Neuronal stem cell (in vitro differentiated cells): ENCODE data around the gene TWSG1.

Source experiments
- DNase-seq: peaks from one replicate; pipeline ENCODE4 v3.0.0-alpha.2; 2013; ENCODE audit warnings: low spot score
- H2AFZ ChIP-seq: one replicate; pipeline ENCODE4 v1.6.1; 2013; ENCODE audit warnings: mild to moderate bottlenecking, low read length, inconsistent platforms
- H2AK5ac ChIP-seq: 2 replicates; pipeline ENCODE4 v1.6.1; 2013; ENCODE audit warnings: low read depth, mild to moderate bottlenecking, inconsistent platforms, low read length, moderate library complexity, mixed read lengths
- H2BK120ac ChIP-seq: 2 replicates; pipeline ENCODE4 v1.6.1; 2013; ENCODE audit warnings: low read depth, mild to moderate bottlenecking, inconsistent platforms, low read length, moderate library complexity, mixed read lengths
- H2BK12ac ChIP-seq: one replicate; pipeline ENCODE4 v1.6.1; 2013; ENCODE audit warnings: low read length, inconsistent platforms
- H2BK15ac ChIP-seq: 2 replicates; pipeline ENCODE4 v1.6.1; 2013; ENCODE audit warnings: mild to moderate bottlenecking, low read length, inconsistent platforms, mixed read lengths
- H2BK5ac ChIP-seq: one replicate; pipeline ENCODE4 v1.6.1; 2013; ENCODE audit warnings: inconsistent platforms, mild to moderate bottlenecking, low read length, moderate library complexity
- H3K14ac ChIP-seq: one replicate; pipeline ENCODE4 v1.6.1; 2013; ENCODE audit warnings: low read length, inconsistent platforms
- H3K18ac ChIP-seq: 2 replicates; pipeline ENCODE4 v1.6.1; 2013; ENCODE audit warnings: low read length, inconsistent platforms
- H3K23ac ChIP-seq: 2 replicates; pipeline ENCODE4 v1.6.1; 2013; ENCODE audit warnings: low read depth, mild to moderate bottlenecking, mixed read lengths, low read length, inconsistent platforms; ENCODE audit not compliant: poor library complexity
- H3K27ac ChIP-seq: replicated peaks from 3 replicates; pipeline ENCODE4 v1.5.1; 2013; ENCODE audit warnings: low read length, inconsistent platforms
- H3K27me3 ChIP-seq, 3 experiments: 2 replicates each; pipeline ENCODE4 v1.6.1; 2013; ENCODE audit warnings: low read length in 3 of 3, mild to moderate bottlenecking in 2 of 3, inconsistent platforms in 1 of 3, low read depth in 1 of 3, mixed read lengths in 1 of 3, moderate library complexity in 1 of 3; ENCODE audit not compliant: control insufficient read depth in 3 of 3, insufficient read depth in 3 of 3
- H3K36me3 ChIP-seq, 2 donors: replicated peaks in 1 of 2; 2 replicates each; pipeline ENCODE4 v1.6.1; 2013; ENCODE audit warnings: low read length in 2 of 2; ENCODE audit not compliant: control insufficient read depth in 2 of 2, insufficient read depth in 2 of 2
- H3K4ac ChIP-seq: 2 replicates; pipeline ENCODE4 v1.6.1; 2013; ENCODE audit warnings: inconsistent platforms, mild to moderate bottlenecking, low read length, moderate library complexity
- H3K4me1 ChIP-seq, 2 donors: 1 replicate in 1 of 2; 2 replicates in 1 of 2; pipeline ENCODE4 v1.6.1; 2013; ENCODE audit warnings: low read length in 2 of 2, low read depth in 1 of 2; ENCODE audit not compliant: control insufficient read depth in 2 of 2, insufficient read depth in 1 of 2
- H3K4me2 ChIP-seq: one replicate; pipeline ENCODE4 v1.6.1; 2013; ENCODE audit warnings: mild to moderate bottlenecking, low read length, inconsistent platforms; ENCODE audit not compliant: insufficient read depth, poor library complexity, severe bottlenecking
- H3K4me3 ChIP-seq, 2 donors: 2 replicates each; pipeline ENCODE4 v1.5.1; 2013; ENCODE audit warnings: low read length in 2 of 2, mild to moderate bottlenecking in 2 of 2, inconsistent platforms in 1 of 2, moderate library complexity in 1 of 2
- H3K79me1 ChIP-seq: one replicate; pipeline ENCODE4 v1.6.1; 2013; ENCODE audit warnings: low read depth, mild to moderate bottlenecking, inconsistent platforms, low read length, moderate library complexity
- H3K9ac ChIP-seq: one replicate; pipeline ENCODE4 v1.6.1; 2013; ENCODE audit warnings: mild to moderate bottlenecking, low read depth, low read length, inconsistent platforms; ENCODE audit not compliant: poor library complexity
- H3K9me3 ChIP-seq, 2 donors: replicated peaks in 1 of 2; 2 replicates each; pipeline versions ENCODE3 to v1.6.1; 2013; ENCODE audit warnings: low read length in 2 of 2, mild to moderate bottlenecking in 2 of 2, inconsistent platforms in 1 of 2, low read depth in 1 of 2, mixed read lengths in 1 of 2, moderate library complexity in 1 of 2; ENCODE audit not compliant: control insufficient read depth in 2 of 2, insufficient read depth in 1 of 2
- H4K8ac ChIP-seq: one replicate; pipeline ENCODE4 v1.6.1; 2013; ENCODE audit warnings: low read depth, mild to moderate bottlenecking, inconsistent platforms, low read length, moderate library complexity
- H4K91ac ChIP-seq: one replicate; pipeline ENCODE4 v1.6.1; 2013; ENCODE audit warnings: low read length, low read depth, mild to moderate bottlenecking, inconsistent platforms; ENCODE audit not compliant: poor library complexity
- WGBS, 2 donors: extraction: QIAGEN DNeasy Blood & Tissue Kit; methylation state at CpG; one replicate each; pipeline ENCODE4 v1.1.7; 2013; ENCODE audit warnings: missing lambda C conversion rate in 2 of 2, mixed read lengths in 1 of 2; ENCODE audit not compliant: insufficient read length in 2 of 2, insufficient replicate concordance in 1 of 2; ENCODE audit errors: extremely low coverage in 2 of 2; 5-methylcytosine and 5-hydroxymethylcytosine counted together

The TWSG1 gene

GRCh38 chr18:9416563-9417072 is 82.0 kb downstream of the TWSG1 start:
- Histone ChIP-seq H3K18ac (no peak overlapping the region), H3K27me3 (no peaks in the 10 kb centered on the region), H3K9ac (no peak overlapping the region), H3K36me3 (no peaks in the 10 kb centered on the region), H3K27ac (no peak overlapping the region), H3K4me1 (peaks cover 8 to 14% of the 10 kb centered on the region in 2 donors), H3K4me3 (no peak overlapping the region), H4K8ac (no peak overlapping the region), H3K4me2 (no peak overlapping the region), H3K79me1 (no peaks in the 10 kb centered on the region), H2AFZ (peak overlapping the region; percentile 91), H2BK15ac (no peak overlapping the region), H3K23ac (no peak overlapping the region), H2BK5ac (no peak overlapping the region), H3K14ac (no peak overlapping the region), H2AK5ac (no peak overlapping the region), H2BK120ac (no peak overlapping the region), H3K4ac (no peak overlapping the region), H2BK12ac (no peak overlapping the region), H3K9me3 (peaks cover 0 to 3% of the 10 kb centered on the region in 2 donors), H4K91ac (no peak overlapping the region)
- WGBS, 2 donors = no CpG with 5 or more reads among the region's 6 CpGs
- no peak for DNase-seq

GRCh38 chr18:9417073-9417851 is 82.7 kb downstream of the TWSG1 start:
- H3K9ac ChIP-seq = no peak overlapping the region
- no peak overlapping the region for H2BK120ac ChIP-seq
- no peaks in the 10 kb centered on the region for H3K27me3 ChIP-seq
- no peak overlapping the region for H3K23ac ChIP-seq
- H3K14ac ChIP-seq = no peak overlapping the region
- no peak overlapping the region for H2BK5ac ChIP-seq
- no peak overlapping the region for H4K8ac ChIP-seq
- H2AFZ ChIP-seq = peak overlapping the region; percentile 91
- no peak overlapping the region for H4K91ac ChIP-seq
- no CpG with 5 or more reads among the region's 18 CpGs for WGBS, 2 donors
- no peak overlapping the region for H3K27ac ChIP-seq
- H3K36me3 ChIP-seq = no peaks in the 10 kb centered on the region
- no peak overlapping the region for H2BK15ac ChIP-seq
- H3K4ac ChIP-seq = no peak overlapping the region
- H3K4me3 ChIP-seq = no peak overlapping the region
- H3K4me1 ChIP-seq = peaks cover 8 to 14% of the 10 kb centered on the region in 2 donors
- no peaks in the 10 kb centered on the region for H3K79me1 ChIP-seq
- H3K18ac ChIP-seq = no peak overlapping the region
- DNase-seq = no peak
- H3K9me3 ChIP-seq = peaks cover 0 to 3% of the 10 kb centered on the region in 2 donors
- no peak overlapping the region for H3K4me2 ChIP-seq
- no peak overlapping the region for H2AK5ac ChIP-seq
- H2BK12ac ChIP-seq = no peak overlapping the region

- H2BK15ac ChIP-seq = peak overlapping the region; percentile 76
- no peak overlapping the region for H2BK120ac ChIP-seq
- peaks cover 8 to 14% of the 10 kb centered on the region in 2 donors for H3K4me1 ChIP-seq
- H3K79me1 ChIP-seq = no peaks in the 10 kb centered on the region
- H3K4me2 ChIP-seq = no peak overlapping the region
- no peak overlapping the region for H3K14ac ChIP-seq
- no peaks in the 10 kb centered on the region for H3K27me3 ChIP-seq
- H3K23ac ChIP-seq = peak overlapping the region; percentile 94
- peak overlapping the region; percentile 73 for H2BK5ac ChIP-seq
- H2AK5ac ChIP-seq = peak overlapping the region; percentile 82
- no peak for DNase-seq
- no peak overlapping the region for H4K8ac ChIP-seq
- H2BK12ac ChIP-seq = no peak overlapping the region
- H3K27ac ChIP-seq = no peak overlapping the region
- H3K4ac ChIP-seq = no peak overlapping the region
- H3K9ac ChIP-seq = no peak overlapping the region
- H3K18ac ChIP-seq = peak overlapping the region; percentile 65
- H3K9me3 ChIP-seq = peaks cover 0 to 3% of the 10 kb centered on the region in 2 donors
- WGBS, 2 donors = no CpG with 5 or more reads among the region's 6 CpGs
- H2AFZ ChIP-seq = no peak overlapping the region
- no peak overlapping the region for H3K4me3 ChIP-seq
- no peaks in the 10 kb centered on the region for H3K36me3 ChIP-seq
- no peak overlapping the region for H4K91ac ChIP-seq
Measured at GRCh38 chr18:9418047-9418690, 83.6 kb downstream of the TWSG1 start.

- H2AFZ ChIP-seq = no peak overlapping the region
- no peak overlapping the region for H2BK5ac ChIP-seq
- no peak overlapping the region for H3K23ac ChIP-seq
- peaks cover 0 to 3% of the 10 kb centered on the region in 2 donors for H3K9me3 ChIP-seq
- DNase-seq = no peak
- H3K4ac ChIP-seq = no peak overlapping the region
- H2BK15ac ChIP-seq = no peak overlapping the region
- no peak overlapping the region for H3K4me3 ChIP-seq
- peak overlapping the region; percentile 6 for H2AK5ac ChIP-seq
- no peaks in the 10 kb centered on the region for H3K36me3 ChIP-seq
- peaks cover 8 to 14% of the 10 kb centered on the region in 2 donors for H3K4me1 ChIP-seq
- peak overlapping the region; percentile 73 for H3K9ac ChIP-seq
- H3K27me3 ChIP-seq = no peaks in the 10 kb centered on the region
- H3K4me2 ChIP-seq = no peak overlapping the region
- H3K79me1 ChIP-seq = no peaks in the 10 kb centered on the region
- H2BK120ac ChIP-seq = no peak overlapping the region
- no peak overlapping the region for H2BK12ac ChIP-seq
- H4K8ac ChIP-seq = peak overlapping the region; percentile 73
- H3K18ac ChIP-seq = peak overlapping the region; percentile 76
- H3K14ac ChIP-seq = no peak overlapping the region
- H4K91ac ChIP-seq = no peak overlapping the region
- WGBS, 2 donors = no CpG with 5 or more reads among the region's 5 CpGs
- no peak overlapping the region for H3K27ac ChIP-seq
Measured at GRCh38 chr18:9419956-9420631, 85.5 kb downstream of the TWSG1 start.
